ENCODE measurements around the gene DHRS3.

Gene DHRS3

GRCh38 chr1:12636098-12636950 lies 18.3 kb upstream of the DHRS3 start:
- DNase-seq = no peak

DNA sequence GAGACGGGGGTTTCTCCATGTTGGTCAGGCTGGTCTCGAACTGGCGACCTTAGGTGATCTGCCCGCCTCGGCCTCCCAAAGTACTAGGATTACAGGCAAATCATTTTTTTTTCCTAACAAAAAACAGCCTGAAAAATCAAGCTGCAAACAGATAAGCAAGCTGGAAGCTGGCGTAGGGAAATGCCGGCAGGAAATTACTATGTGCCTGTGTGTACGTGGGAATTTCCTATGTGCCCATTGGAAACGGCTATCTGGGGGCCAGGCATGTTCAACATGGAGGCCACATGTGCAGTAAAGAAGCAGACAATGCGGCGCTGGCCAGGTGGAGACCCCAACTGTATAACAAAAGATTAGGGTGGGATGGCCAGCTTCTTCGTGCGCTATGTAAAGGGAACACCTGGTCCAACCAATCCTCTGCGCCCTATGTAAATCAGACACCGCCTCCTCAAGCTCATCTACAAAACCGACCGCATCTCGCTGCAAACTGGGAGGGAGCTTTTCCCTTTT lies 16.7 kb upstream of the DHRS3 start:
- no peak for DNase-seq

DNA sequence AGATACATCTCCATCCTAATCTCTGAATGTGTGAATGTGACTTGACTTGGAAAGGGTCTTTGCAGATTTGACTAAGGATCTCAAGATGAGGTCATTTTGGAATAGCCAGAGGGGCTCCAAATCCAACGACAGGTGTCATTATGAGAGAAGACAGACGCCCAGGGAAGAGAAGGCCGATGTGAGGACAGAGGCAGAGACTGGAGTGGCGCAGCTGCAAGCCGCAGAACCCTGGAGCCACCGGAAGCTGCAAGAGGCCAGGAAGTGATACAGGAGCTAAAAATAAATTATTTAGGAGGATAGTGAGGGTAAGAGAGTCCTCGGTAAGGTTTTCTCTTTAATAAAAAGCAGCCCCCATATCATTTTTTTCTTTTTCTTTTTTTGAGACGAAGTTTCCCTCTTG lies 16.1 kb upstream of the DHRS3 start:
- DNase-seq = no peak

- DNase-seq = no peak
Observed at GRCh38 chr1:12631571-12631970, 13.6 kb upstream of the DHRS3 start.

DNA sequence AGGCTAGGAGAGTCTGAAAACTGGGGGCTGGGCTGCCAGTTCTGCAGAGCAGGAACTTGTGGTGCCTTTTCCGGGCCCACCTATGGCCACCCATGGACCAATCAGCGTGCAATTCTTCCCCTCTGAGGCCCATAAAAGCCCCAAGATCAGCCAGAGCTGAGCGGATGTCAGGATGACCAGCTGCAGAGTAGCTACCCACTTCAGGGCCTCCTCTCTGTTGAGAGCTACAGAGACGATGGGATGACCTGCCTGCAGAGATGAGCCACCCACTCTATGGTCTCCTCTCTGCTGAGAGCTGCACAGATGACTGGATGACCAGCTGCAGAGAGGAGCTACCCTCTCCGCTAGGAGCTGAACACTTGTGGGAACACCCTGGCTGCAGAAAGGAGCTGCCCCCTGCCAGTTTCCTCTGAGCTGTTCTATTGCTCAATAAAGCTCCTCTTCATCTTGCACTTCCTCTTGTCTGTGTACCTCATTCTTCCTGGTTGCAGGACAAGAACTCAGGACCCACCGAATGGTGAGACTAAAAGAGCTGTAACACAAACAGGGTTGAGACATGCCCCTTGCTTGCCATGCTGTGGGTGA lies 13.0 kb upstream of the DHRS3 start:
- no peak for DNase-seq

- no peak for DNase-seq
Observed at GRCh38 chr1:12629985-12630760, 12.2 kb upstream of the DHRS3 start.

DNA sequence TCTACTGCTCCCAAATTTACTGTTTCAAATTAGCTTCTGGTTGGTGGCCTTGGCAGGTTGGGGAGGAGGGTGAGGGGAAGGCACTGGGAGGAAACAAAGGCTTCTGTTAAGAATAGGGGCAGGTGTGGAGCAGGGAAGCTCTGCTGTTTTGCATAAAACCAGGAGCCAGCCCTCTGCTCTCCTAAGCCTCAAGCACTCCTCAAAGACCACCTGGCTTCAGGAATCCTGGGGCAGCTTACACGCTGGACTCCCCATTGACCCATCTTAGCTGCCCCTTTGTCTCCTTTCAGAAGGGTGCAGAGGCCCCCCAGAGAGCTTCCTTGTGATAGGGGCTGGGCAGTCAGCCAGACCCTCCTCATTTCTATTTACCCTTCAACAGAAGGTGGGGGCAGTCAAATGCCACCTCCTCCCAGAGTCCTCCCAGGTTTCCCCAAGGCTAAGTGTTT lies 11.5 kb upstream of the DHRS3 start:
- no peak for DNase-seq

GRCh38 chr1:12627296-12627695 lies 9.3 kb upstream of the DHRS3 start:
- DNase-seq = no peak

DNA sequence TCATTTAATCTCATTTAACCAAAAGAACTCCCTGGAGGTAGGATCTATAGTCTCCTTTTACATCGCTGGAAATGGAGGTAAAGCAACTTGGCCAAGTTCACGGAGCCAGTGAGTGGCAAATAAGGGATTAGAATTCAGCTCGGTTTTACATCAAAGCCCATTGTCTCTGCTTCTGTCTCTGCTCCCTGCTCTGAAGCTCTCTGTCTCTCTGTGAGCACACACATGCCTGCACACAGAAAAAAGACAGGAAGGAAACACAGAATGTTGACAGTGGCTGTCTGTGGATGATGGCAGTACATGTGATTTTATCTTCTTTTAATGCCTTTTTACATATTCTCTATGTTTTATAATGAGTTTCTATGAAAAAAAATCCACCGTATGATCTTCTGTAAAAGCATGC lies 8.9 kb upstream of the DHRS3 start:
- no peak for DNase-seq

DNA sequence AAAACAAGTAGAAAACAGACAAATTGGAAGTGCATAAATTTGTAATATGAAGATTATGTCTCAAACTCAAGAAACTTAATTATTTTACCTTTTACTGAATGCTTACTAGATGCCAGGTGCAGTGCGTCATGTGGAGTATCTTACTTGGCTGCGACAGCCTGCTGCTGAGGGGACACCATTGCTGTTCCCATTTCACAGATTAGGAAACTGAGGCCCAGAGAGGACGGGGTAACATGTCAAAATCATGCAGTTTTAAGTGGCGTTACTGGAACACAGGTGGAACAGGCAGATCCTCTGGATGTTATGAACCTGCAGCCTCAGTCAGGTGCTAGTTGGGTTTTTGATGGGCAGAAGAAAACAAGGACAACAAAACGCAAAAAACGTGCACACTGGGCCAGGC lies 7.3 kb upstream of the DHRS3 start:
- no peak for DNase-seq

DNA sequence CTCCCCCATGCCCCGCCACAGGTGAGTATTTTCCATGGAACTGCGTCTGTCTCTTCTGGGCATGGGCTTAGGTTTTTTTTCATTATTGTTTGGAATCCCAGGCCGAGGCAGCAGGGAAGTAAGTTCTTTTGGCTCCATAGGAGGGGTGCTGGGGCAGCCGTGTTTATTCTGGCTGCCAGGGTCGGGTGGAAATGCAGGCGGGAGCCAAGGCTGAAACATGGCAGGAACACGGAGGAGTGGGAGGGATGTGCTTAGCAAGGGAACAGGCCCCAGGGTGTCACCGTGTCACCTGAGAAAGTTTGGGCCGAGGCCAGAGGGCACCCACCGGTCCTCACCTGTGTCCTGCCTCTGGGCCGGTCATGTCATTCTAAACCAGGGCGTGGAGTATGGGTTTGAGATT lies 4.5 kb upstream of the DHRS3 start:
- DNase-seq = no peak

GRCh38 chr1:12621346-12622335 lies 3.6 kb upstream of the DHRS3 start:
- DNase-seq = no peak

GRCh38 chr1:12620931-12621330 lies 2.9 kb upstream of the DHRS3 start:
- no peak for DNase-seq

DNA sequence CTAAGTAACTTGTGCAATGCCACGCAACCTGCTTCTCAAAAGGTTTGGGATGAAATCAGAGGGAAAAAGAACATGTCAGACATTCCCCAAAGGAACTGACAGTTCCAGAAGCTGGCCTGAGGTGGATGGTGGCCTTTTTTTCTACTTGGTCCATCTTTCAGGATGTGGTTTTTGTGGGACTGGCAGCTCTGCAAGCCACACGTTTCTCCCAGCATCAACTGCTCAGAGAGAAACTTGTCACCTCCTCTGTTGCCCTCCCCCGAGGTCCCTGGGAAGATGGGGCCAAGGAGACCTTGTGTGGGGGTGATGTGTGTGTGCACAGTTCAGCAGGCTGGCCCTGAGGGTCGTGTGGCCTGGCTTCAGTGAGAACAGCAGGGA lies 2.5 kb upstream of the DHRS3 start:
- DNase-seq = no peak

DNA sequence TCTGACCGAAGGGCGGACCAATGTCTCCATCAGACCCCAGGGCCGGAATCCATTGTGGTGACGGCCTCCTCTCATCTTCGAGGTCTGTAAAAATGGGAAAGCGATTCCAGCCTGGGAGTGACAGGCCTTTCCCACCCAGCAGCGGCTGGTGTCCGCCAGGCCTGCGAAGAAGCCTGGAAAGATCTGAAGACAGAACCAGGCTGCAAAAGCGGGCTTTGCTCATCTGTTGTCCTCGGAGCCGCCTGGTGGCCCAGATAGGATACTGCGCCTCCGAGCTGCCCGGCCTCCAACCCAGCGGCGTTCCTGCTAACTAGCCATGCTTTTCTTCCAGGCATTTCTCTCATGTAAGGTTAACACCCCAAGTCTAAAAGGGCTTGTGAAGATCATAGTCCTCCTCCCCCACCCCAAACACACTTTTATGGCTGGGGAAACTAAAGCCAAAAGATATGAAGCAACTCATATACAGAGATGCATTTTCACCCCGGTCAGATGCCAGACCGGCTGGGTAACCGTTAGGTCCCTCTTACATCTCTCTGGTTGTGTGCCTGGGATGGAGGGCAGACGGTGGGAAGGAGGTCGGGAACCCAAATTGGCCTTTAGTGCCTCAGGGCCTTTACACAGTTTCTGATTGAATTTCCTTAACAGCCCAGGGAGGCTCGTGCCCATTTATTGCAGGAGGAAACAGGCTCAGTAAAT lies 1.9 kb upstream of the DHRS3 start:
- peak; percentile 42 for DNase-seq

DNA sequence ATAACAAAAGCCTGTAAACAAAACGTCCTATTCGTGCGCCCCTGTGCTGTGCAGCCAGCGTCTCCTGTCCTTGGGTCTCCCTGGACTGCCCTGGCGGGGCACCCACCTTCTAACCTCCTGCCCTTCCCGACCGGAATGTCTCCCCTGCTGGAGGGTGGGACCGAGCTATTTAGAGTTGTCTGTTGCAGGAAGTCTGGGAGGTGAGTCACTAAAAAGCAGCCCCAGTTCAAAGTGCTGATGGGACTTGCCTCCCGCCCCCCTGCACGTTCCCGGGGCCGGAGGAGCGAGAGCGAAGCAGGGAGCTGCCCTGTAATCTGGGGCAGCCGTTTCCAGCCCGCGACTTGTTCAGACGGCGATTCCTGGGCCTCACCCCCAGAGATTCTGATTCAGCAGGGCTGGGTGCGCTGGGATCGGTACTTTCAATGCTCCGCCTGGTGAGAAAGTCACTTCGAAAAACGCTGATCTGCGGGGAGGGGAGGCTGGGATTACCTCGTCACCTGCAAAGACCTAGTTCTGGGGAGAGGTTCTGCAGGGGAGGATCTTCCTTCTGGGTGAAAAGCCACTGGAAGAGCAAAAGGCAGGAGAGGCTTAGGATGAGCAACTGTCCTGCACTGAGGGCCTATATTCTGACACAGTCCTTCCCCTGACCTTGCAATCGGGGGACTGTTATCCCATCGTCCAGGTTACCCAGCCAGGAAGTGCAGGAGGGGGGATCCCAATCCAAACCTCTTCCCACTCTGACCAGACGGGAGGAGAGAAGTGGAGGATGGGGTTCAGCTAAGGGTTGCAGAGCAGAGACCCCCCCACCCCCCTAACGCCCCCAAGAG lies 1.2 kb upstream of the DHRS3 start:
- DNase-seq = no peak

DNA sequence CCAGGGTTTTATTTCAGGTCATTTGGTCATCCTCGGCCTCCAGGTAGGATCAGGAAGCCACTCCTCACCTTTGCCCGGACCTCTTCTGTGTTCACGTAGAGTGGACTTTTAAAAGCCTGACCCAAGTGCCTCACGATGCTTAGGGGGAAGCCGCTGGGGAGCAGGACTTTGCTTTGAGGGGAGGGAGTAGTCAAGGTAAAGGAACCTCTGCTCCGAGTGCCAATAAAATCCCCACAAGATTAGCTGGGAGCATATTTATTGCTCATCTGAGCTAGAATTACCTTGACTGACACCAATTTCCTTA lies 603 bp upstream of the DHRS3 start:
- no peak for DNase-seq

DNA sequence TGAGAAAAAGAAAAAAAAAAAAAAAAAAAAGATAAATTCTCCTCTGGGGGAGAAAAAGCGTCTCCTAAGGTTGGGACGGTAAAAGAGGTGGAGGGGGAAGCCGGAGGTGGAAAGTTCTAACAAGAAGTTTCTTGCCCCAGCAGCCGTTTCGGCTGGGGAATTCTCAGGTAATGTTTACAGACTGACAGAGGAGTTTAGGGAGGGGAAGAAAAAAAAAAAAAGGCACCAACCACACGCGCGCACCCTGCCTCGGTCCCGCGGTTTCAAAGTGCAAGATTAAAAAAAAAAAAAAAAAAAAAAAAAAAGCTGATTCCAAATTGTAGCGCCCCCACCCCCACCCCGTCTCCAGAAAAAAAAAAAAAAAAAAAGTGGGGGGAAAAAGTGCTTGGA lies 504 bp downstream of the DHRS3 start:
- no peak for DNase-seq

GRCh38 chr1:12616709-12617373 lies 1.2 kb downstream of the DHRS3 start:
- DNase-seq = no peak

DNA sequence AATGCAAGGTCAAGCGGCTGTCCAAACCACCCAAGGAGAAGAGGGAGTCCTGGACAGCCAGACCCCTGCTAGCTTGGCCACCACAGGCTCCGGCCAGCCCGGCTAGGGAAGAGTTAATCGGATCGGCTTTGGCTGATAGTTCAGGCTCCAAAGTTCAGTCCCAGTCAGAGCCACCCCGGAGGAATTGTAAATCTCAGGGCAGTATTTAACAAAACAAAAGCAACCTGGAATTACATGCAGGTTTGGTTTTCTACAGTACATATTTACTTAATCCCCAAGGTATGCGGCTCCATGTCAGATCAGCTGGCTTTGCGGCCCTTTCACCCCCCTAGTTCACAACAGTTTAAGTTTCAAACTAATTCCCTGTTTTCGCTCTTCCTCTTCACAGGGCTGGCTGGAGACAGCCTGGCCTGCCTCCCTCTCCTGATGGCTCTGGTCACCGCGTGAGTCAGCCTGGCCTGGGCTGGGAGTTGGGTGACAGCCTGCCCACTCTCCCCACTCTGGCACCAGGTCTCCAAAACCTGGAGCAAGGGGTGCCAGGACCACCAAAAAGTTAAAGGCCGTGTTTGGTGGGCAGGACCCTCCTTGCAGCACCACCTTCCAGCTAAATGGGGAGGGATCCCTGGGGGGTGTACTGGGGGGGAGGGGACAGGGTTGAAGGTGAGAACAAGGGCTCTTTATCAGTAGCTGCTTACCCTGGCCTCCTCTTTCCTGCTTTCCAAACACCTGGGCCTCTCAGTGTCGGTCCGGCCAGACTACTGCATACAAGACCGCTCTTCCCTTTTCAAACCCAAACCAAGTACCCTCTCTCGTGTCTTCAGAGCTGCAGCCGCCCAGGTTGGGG lies 1.9 kb downstream of the DHRS3 start:
- no peak for DNase-seq
